Hippocampal formation (tissue), 2 donors: ENCODE measurements around the gene ZHX3.
"Not testable (repeated sequence)": the region's sequence is repeated elsewhere in the genome, so short reads cannot be mapped to it uniquely, and the experiment has no call there.

Experiments used
- DNase-seq, 2 donors: peaks; one replicate each; lab custom pipeline; 2025; lab: John Stamatoyannopoulos, UW

ZHX3 gene

GRCh38 chr20:41258474-41258873 is 59.1 kb downstream of the ZHX3 start:
- DNase-seq, result no peak

DNA sequence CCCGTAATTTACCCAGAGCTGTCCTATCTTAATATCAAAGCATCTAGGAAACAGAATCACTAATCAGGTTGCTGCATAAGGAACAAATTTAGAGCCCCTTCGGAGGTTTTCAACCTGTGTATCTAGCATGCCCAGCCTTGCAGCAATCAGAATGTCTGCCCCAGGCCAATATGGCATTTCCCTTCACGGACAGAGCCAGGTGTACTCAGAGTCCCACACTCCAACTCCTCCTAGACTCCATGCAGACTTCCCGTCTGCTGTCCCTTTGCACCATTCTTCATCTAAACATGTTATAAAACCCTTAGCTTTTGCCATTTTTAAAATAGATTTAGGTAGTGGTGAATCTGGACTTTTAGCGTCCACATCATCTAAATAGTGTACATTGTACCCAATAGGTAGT is 61.0 kb downstream of the ZHX3 start:
- no peak for DNase-seq

- no peak for DNase-seq
Measured at GRCh38 chr20:41255655-41256054, 61.9 kb downstream of the ZHX3 start.

DNA sequence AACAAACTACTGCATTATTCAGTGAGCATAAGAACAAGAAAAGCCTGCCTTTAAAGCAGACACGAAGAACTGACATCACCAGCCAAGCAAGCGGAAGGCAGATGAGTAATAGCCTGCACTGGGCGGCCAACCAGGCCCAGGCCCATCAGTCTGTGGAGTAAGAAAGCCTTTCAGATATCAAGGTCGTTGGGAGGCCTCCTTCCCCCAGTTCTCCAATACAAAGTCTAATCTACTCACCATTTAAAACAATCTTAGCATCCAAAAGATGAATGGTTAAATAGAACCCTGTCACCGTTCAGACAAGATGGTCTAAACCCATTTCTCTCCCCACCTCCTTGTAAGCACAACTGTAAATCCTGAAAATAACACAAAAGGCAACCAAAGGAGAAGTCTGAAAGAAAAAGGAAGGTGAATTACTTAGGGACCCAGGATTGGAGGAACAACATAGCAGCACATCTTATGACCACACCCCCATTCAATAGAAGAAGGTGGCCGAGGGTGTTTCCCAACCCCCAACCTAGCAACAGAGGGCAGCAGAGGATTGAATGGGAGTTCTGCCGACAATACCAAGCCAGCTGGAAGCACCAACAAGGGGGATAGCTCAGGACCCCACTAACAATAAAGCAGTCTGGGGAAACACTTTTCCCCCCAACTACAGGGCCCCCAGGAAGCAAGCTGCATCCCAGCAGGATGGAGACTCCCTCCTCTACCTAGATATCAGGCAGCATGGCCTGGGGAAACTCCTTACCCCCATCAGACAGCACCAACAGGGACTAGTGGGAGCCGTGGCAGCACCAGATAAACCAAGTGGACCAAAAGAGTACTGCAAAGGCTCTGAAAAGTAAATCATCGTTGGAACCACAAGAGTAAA is 67.9 kb downstream of the ZHX3 start:
- peak; percentile 30 to 56 for DNase-seq

DNA sequence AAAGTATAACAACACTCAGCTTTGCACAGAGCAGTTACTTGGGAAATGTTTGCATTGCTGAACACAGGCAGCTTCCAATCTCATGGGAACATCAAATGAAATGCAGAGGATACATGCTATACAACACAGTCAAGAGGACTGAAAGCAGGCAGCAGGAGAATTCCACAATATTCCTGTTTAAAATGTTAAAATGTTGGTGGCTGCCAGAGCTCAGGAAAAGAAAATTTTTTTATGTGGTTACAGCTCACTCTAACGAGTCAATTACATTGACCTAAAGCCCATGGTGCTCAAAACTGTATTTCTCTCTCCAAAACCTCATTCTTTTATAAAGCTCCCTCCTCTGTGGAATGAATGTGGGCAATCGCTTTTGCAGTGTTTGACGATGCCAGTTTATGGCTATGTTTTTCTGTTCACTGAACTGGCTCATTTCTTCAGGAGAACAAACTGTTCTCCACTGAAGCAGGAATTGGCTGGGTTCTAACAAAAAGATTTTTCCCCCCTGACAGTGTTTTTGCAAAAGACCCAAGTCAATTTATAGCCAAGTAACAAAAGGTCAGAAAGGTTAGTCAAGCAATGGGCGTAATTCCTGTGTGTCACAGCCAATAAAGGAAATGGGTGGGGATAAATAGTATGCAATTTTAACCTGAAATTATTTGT is 69.0 kb downstream of the ZHX3 start:
- DNase-seq, result peak in 1 of 2 donors; percentile 82

- DNase-seq, result no peak
Measured at GRCh38 chr20:41247523-41248367, 69.8 kb downstream of the ZHX3 start.

GRCh38 chr20:41245086-41245707 is 72.3 kb downstream of the ZHX3 start:
- DNase-seq, result peak; percentile 32 to 75

GRCh38 chr20:41242807-41243206 is 74.7 kb downstream of the ZHX3 start:
- DNase-seq, result no peak

GRCh38 chr20:41242352-41242751 is 75.2 kb downstream of the ZHX3 start:
- DNase-seq, result no peak

- DNase-seq, result not testable (repeated sequence)
Measured at GRCh38 chr20:41237233-41237632, 80.3 kb downstream of the ZHX3 start.

DNA sequence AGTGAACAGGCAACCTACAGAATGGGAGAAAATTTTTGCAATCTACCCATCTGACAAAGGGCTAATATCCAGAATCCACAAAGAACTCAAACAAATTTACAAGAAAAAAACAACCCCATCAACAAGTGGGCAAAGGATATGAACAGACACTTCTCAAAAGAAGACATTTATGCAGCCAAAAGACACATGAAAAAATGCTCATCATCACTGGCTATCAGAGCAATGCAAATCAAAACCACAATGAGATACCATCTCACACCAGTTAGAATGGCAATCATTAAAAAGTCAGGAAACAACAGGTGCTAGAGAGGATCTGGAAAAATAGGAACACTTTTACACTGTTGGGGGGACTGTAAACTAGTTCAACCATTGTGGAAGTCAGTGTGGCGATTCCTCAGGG is 80.7 kb downstream of the ZHX3 start:
- DNase-seq, result not testable (repeated sequence)

- peak; percentile 62 to 84 for DNase-seq
Measured at GRCh38 chr20:41234546-41234945, 83.0 kb downstream of the ZHX3 start.

- no peak for DNase-seq
Measured at GRCh38 chr20:41234041-41234440, 83.5 kb downstream of the ZHX3 start.

GRCh38 chr20:41232973-41233926 is 84.3 kb downstream of the ZHX3 start:
- DNase-seq, result no peak

DNA sequence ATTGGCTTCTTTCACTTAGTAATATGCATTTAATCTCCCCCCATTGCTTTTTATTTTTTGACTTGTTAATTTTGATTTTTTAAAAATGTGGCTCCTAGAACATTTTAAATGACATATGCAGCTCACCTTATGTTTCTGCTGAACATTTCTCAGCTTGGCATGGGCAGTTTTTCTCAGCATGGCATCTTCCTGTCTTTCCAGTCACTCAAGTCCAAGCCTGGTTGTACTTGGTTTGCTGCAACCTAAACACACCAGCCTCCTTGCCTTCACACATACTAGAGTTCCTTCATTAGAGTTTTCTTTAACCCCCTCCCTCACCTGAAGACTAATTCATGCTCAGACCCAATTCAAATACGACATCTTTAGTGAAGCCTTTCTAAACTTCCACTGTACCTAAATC is 86.4 kb downstream of the ZHX3 start:
- no peak for DNase-seq

- peak in 1 of 2 donors; percentile 21 for DNase-seq
Measured at GRCh38 chr20:41230136-41230535, 87.4 kb downstream of the ZHX3 start.

DNA sequence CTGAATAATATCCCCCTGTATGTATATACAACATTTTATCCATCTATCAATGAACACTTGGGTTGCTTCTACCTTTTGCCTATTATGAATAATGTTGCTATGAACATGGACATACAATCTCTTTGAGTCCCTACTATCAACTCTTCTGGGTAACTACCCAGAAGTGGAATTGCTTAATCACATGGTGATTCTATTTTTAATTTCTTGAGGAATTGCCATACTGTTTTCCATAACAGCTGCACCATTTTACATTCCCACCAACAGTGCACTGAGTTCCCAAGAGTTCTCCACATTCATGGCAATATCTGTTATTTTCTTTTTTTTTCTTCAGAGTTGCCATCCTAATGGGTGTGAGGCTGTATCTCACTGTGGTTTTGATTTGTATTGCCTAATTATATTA is 88.3 kb downstream of the ZHX3 start:
- DNase-seq, result no peak

- no peak for DNase-seq
Measured at GRCh38 chr20:41228858-41229257, 88.7 kb downstream of the ZHX3 start.

DNA sequence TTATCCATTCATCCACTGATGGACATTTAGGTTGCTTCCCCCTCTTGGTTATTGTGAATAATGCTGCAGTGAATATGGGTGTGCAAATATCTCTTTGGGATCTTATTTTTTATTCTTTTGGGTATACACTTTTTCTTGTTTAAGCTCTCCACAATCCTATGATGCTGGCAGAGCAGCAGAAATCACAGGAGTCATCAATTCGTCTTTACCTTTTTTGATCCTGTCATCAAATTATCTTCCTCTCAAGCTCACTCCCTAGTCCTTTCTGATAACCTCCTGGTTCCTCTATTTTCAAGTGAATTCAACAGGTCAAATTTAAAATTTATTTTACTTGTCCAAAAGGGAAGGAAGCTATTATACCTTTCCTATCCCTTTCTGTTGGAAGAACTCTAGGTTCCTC is 91.1 kb downstream of the ZHX3 start:
- DNase-seq, result no peak

DNA sequence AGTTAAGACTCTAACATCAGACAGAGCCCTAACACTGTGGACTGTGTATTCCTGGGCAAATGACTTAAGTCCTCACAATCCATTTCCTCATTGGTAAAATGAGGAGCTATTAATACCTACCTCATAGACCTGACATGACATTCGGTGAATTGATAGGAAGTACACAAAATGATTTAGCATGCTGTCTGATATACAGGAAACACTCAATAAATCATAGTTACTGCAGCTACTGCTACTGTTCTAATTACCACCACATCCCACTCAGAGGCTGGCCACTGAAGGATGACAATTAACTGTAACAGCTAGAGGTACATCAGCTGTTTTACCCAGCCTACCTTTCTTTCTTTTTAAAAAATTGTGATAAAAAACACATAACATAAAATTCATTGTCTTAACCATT is 92.4 kb downstream of the ZHX3 start:
- DNase-seq, result no peak

- DNase-seq, result no peak
Measured at GRCh38 chr20:41224281-41224680, 93.2 kb downstream of the ZHX3 start.
